ENCODE data around the gene IPCEF1.

- TF ChIP-seq CTCF (IDR thresholded peaks at IDR 0.05) (no peak), POLR2A (IDR thresholded peaks at IDR 0.05) (no peak), EP300 (IDR thresholded peaks at IDR 0.05) (no peak), POLR2AphosphoS5 (IDR thresholded peaks at IDR 0.05) (no peak)
Observed at GRCh38 chr6:154388803-154389202, 32.2 kb upstream of the IPCEF1 start.

All from suprapubic skin (tissue), 4 donors.